GM19043 (cell line): ENCODE results near the gene PLCG2.
"Not testable (repeated sequence)": the region's sequence is repeated elsewhere in the genome, so short reads cannot be mapped to it uniquely, and the experiment has no call there.

Experiments used
- ATAC-seq: cut with Tn5 transposase; IDR thresholded peaks from one replicate; pipeline ENCODE4 v1.9.1; 2021; ENCODE audit warnings: low read depth; ENCODE audit not compliant: unreplicated experiment

The PLCG2 gene

DNA sequence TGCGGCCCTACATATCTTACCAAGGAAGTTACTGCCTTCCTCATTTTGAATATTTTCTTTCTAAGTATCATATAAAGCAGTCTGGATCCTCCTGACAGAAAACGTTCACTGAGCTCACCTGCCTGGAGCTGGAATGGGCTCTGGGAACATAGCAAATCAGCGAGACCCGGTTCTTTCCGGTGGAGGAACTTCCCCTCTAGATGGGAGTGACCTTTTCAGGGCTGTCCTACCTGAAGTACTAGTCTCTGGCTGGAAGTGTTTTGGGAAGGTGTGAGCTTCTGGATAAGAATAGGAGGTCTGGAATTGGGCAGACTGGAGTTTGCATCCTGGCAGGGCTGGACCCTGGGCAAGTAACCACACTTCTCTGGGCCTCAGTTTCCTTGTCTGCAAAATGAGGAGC lies 152.8 kb downstream of the PLCG2 start:
- no peak for ATAC-seq

GRCh38 chr16:81932668-81933067 lies 153.6 kb downstream of the PLCG2 start:
- ATAC-seq = no peak

- ATAC-seq = no peak
These were observed 154.3 kb downstream of the PLCG2 start for GRCh38 chr16:81933361-81933760.

DNA sequence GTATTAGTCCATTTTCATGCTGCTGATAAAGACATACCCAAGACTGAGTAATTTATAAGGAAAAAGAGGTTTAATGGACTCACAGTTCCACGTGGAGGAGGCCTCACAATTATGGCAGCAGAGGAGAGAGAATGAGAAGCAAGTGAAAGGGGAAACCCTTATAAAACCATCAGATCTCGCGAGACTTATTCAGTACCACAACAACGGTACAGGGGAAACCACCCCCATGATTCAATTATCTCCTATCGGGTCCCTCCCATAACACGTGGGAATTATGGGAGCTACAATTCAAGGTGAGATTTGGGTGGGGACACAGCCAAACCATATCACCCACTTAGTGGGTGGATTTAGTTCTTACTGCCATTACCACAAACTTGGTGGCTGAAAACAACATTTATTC lies 155.6 kb downstream of the PLCG2 start:
- not testable (repeated sequence) for ATAC-seq

DNA sequence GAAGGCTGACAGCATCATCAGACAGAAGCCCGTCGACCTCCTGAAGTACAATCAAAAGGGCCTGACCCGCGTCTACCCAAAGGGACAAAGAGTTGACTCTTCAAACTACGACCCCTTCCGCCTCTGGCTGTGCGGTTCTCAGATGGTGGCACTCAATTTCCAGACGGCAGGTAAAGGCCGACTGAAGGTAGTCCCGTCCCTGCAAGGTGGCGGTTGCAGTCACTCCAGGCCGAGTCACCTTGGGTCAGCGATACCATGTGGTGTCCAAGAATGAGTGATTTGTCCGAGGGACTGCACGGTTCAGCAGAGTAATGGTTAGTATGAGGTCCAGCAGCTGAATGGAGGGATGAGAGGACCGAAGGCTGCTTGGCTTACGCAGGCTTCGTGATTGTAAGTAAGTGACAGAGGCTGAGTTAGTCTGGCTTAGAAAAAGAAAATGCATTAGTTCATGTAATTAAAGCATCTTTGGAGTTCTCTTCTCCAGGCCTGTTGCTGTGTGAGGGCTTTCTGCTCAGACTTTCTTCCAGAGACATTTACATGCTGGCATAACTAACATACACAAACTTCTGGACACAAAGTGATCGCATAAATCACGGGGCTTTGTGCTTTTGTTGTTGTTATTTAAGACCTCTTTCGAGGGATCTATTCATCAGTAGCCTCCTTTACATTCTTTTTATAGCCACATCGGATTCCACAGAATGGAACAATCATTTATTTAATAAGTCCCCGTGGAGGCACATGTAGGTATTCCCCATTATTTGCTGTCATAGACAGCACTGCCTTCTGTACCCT lies 157.3 kb downstream of the PLCG2 start:
- ATAC-seq = no peak

GRCh38 chr16:81937305-81938038 lies 158.4 kb downstream of the PLCG2 start:
- no peak for ATAC-seq

DNA sequence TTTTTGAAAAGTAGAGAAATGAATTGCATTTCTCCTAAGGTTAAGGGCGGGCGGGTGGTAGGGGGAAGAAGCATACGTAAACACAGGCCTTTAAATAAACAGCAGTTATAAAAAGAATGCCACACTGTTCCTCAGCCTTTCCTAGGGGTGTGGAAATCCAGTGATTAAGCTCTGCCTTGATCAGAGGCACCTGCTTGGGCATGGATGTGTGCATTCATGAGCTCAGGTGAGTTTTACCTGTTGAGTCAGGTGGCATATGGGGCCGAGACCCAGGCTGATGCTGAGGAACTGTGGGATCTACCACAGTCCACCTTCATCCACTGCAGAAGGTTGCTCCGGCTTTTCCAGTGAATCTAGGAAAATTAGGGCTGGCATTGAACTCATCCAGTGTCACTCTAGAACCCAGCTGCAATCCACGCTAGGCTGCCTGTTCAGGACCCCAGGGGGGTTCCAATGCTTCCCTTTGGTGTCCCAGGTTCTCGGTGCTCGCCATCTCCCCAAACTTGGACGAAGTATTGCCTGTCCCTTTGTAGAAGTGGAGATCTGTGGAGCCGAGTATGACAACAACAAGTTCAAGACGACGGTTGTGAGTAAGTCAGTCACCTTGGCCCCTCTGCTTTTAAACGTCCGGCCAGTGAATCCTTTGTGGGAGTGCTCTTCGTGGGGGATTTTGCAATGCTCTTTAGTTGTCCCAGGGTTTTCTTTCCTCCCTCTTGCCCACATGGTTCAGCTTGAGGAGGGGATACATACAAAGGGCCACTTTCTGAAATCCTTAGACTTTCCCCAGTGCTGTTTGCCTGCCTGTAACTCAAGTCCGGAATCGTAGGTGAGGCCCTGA lies 159.5 kb downstream of the PLCG2 start:
- no peak for ATAC-seq

DNA sequence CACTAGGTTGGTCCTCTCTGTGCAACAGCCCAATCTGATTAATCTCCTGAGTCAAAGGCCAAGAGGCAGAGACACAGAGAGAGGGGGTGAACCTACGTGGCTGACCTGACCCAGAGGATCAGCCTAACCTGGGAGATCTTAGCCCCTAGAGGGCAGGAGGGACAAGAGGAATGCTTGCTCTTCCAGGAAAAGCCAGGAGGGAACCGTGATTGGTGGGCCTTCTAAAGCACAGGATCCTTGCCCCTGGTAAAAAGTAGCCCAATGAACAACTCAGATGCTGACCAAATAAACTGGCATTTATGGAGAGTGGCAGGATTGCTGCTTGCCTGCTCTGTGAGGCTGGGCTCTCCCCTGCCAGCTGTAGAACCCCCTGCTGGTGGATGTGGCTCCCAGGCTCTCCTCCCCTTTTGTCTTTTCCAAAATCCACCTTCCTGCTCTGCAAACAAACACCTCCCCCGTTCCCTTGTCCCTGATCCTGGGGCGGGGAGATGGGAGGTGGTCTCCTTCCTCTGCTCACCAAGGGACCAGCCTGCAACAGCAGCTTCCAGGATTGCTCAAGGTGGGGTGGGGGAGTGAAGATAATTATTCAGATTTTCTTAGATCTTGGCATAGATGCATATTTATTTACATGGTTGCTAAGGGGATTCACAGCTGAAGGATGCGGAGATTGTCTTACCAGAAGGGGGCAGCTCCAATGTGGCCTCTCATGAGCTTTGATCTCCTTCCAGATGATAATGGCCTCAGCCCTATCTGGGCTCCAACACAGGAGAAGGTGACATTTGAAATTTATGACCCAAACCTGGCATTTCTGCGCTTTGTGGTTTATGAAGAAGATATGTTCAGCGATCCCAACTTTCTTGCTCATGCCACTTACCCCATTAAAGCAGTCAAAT lies 160.3 kb downstream of the PLCG2 start:
- ATAC-seq = no peak

DNA sequence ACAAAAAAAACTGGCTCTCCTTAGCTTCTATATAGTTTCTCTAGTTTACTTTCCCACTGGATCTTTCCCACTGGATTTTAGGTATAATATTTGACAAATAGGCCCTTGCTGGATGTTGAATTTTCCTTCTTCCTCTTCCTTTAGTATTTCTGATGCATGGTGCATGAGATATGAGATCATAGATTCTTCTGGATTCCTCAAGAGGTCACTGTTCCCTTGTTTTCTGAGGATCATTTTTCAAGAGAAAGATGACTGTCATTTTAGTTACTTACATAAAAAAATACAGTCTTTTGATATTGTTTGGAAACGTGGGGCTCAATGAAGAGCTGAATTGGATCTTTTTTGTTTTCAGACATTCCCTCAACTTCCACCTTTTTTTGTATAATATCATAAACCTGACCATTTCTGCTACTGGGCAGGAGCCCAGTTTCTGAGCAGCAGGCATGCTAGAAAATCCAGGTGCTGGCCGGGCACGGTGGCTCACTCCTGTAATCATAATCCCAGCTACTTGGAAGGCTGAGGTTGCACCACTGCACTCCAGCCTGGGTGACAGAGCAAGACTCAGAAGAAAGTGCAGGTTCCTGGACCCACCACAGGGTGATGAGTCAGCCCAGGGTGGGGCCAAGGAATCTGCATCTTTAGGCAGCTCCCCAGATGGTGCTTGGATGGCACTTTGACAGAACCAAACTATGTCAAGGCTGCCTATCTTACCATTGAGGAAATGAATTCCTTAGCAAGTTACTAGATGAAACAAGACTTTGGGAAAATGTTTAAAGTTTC lies 161.9 kb downstream of the PLCG2 start:
- no peak for ATAC-seq

GRCh38 chr16:81942007-81942601 lies 163.0 kb downstream of the PLCG2 start:
- ATAC-seq = no peak

GRCh38 chr16:81945665-81946064 lies 166.6 kb downstream of the PLCG2 start:
- ATAC-seq = no peak

GRCh38 chr16:81946206-81946605 lies 167.1 kb downstream of the PLCG2 start:
- no peak for ATAC-seq

- ATAC-seq = no peak
These were observed 172.5 kb downstream of the PLCG2 start for GRCh38 chr16:81951564-81951963.

DNA sequence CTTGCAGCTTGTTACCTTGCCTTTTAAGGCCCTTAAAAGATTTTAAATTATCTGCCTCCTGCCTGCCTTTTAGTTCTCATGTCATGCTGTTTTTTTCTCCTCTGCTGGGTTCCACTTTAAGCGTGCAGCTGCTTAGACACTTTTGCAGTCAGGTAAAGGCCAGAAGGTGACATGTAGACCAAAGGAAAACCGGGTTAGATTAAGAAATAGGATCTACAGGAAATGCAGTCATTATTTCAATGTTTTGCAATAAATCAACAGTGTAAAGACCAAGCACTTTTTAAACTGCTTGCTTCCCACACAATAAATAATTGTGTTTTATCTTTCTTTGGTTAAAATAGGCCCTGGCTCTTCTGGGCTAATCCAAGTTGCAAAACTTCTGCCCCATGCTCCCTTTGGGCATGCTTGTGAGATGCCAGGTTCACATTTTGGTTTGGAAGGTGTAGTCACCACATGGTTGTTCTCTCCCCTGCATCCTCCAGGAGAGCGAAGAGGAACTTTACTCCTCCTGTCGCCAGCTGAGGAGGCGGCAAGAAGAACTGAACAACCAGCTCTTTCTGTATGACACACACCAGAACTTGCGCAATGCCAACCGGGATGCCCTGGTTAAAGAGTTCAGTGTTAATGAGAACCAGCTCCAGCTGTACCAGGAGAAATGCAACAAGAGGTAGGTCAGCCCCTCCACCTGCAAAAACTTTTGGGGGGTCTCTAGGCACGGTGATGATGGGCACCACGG lies 177.3 kb downstream of the PLCG2 start:
- no peak for ATAC-seq

- no peak for ATAC-seq
These were observed 185.7 kb downstream of the PLCG2 start for GRCh38 chr16:81964808-81965207.

DNA sequence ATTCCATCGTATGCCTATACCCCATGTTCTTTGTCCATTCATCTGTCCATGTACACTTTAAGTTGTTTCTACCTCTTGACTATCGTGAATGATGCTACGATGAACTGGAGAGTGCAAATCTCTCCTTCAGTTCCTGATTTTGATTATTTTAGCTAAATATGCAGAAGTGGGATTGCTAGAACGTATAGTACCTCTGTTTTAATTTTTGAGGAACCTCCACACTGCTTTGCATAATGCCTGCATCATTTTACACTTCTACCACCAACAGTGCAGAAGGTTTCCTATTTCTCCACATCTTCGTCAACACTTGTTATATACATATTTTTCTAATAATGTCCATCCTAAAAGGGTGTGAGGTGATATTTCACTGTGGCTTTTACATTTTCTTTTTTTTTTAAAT lies 188.3 kb downstream of the PLCG2 start:
- ATAC-seq = no peak

DNA sequence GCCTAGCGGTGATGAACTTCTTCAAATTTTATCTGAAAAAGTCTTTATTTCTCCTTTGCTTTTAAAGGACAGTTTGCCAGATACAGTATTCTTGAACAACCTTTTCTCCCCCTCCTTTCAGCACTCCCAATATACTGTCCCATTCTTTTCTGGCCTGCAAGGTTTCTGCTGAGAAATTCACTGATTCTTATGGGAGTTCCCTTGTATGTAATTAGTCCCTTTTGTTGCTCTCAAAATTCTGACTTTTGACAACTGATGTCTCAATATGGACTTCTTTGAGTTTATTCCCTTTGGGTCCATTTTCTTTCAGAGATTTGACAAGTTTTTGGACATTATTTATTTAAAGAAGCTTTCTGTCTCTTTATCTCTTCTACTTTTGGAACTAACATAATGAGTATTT lies 192.8 kb downstream of the PLCG2 start:
- ATAC-seq = no peak

DNA sequence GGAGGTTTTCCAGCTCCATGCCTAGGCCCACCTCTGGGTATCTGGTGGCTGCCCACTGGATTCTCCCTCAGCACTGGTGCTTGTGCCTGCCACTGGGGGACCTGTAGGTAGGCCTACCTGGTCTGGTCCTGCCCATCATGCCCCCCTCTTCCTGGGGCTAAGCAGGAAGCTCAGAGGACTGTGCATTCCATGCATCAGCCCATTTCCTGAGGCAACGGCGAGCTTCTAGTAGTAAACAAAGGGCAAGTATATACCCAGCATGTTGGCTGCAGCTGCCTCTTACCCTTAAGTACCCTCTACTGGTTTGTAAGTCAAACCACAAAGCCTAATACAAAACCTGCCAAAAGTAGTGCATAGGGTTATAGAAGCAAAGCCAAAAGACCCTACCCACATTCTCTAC lies 194.6 kb downstream of the PLCG2 start:
- no peak for ATAC-seq
